ENCODE measurements around the gene HYDIN. TPM values are rescaled to one million over a fixed set of nuclear protein-coding genes. Genes with fewer than 3 reads are reported as not detected.
"Not testable (repeated sequence)": the region's sequence is repeated elsewhere in the genome, so short reads cannot be mapped to it uniquely, and the experiment has no call there.

HYDIN gene
- total and polyA plus RNA-seq, 9 of the 15 experiments (the other 6 are each of a cell fraction or from before 2014, with no cell fraction given), result 0.08 to 0.43 (median 0.14) TPM; not detected in 1

- H3K27me3 ChIP-seq (ENCODE audit: control insufficient read depth in 2 of 2, insufficient read depth in 2 of 2, low read length in 2 of 2); H3K36me3 ChIP-seq (ENCODE audit: control insufficient read depth, insufficient read depth, low read length); ATAC-seq; intact Hi-C loops (cut with micrococcal nuclease); H4K20me1 ChIP-seq (replicated peaks; ENCODE audit: control insufficient read depth, insufficient read depth, low read length); H3K4me3 ChIP-seq; BruUV-seq (replicated peaks); H3K79me2 ChIP-seq (ENCODE audit: control insufficient read depth, insufficient read depth, low read length); in situ Hi-C loops (cut with MboI); H3K9ac ChIP-seq (ENCODE audit: insufficient read depth in 1 of 2, low read depth in 2 of 2, low read length in 2 of 2); H3K4me2 ChIP-seq (ENCODE audit: insufficient read depth, low read length); H3K9me1 ChIP-seq (ENCODE audit: control insufficient read depth, insufficient read depth, low read length); H2AFZ ChIP-seq (ENCODE audit: low read depth, low read length); H3K4me1 ChIP-seq (replicated peaks in 1 of 2; ENCODE audit: control insufficient read depth in 2 of 2, insufficient read depth in 2 of 2, low read length in 2 of 2); H3K27ac ChIP-seq (ENCODE audit: extremely low read depth, low read depth, low read length); CTCF ChIA-PET (ENCODE audit: low intra/inter-chr PET ratio); H3K9me3 ChIP-seq (replicated peaks; ENCODE audit: control insufficient read depth, insufficient read depth, low read depth, low read length); FAIRE-seq; POLR2A ChIA-PET; DNase-seq (ENCODE audit: extremely low read depth in 1 of 4, low spot score in 3 of 4): not testable (repeated sequence)
- 0% methylated on average over 1 of the region's 1 CpG for WGBS (ENCODE audit: insufficient coverage, low coverage, missing lambda C conversion rate)
Observed at GRCh38 chr16:71080262-71080661, 150.3 kb downstream of the HYDIN start.

DNA sequence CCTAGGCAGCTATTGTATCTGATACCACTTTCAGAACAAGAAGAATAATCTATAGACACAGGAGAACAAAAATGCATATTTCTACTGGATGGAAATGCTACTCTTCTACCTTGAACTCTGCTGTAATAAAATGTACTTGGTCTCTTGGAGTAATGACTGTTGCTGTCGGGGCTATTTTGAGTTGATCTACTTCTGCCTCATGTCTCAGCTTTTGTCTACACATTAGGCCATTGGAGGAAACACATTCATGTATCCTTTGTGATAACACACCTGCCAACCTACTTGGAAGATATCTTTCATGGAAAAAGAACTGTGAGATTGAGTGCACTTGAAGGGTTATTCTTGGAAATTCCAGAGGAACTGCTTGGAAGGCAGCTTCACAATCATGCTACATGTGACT lies 159.9 kb downstream of the HYDIN start:
- CTCF ChIA-PET (ENCODE audit: low intra/inter-chr PET ratio); POLR2A ChIA-PET: not testable (repeated sequence)

GRCh38 chr16:71069842-71070241 lies 160.7 kb downstream of the HYDIN start:
- DNase-seq (ENCODE audit: extremely low read depth in 1 of 4, low spot score in 3 of 4); H3K4me2 ChIP-seq (ENCODE audit: insufficient read depth, low read length); intact Hi-C loops (cut with micrococcal nuclease); H4K20me1 ChIP-seq (replicated peaks; ENCODE audit: control insufficient read depth, insufficient read depth, low read length); H3K9ac ChIP-seq (ENCODE audit: insufficient read depth in 1 of 2, low read depth in 2 of 2, low read length in 2 of 2); H3K27ac ChIP-seq (ENCODE audit: extremely low read depth, low read depth, low read length); CTCF ChIA-PET (ENCODE audit: low intra/inter-chr PET ratio); H3K4me1 ChIP-seq (replicated peaks in 1 of 2; ENCODE audit: control insufficient read depth in 2 of 2, insufficient read depth in 2 of 2, low read length in 2 of 2); H3K4me3 ChIP-seq; H3K36me3 ChIP-seq (ENCODE audit: control insufficient read depth, insufficient read depth, low read length); in situ Hi-C loops (cut with MboI); POLR2A ChIA-PET; H3K27me3 ChIP-seq (ENCODE audit: control insufficient read depth in 2 of 2, insufficient read depth in 2 of 2, low read length in 2 of 2); H3K79me2 ChIP-seq (ENCODE audit: control insufficient read depth, insufficient read depth, low read length); FAIRE-seq; ATAC-seq; H3K9me1 ChIP-seq (ENCODE audit: control insufficient read depth, insufficient read depth, low read length); H3K9me3 ChIP-seq (replicated peaks; ENCODE audit: control insufficient read depth, insufficient read depth, low read depth, low read length); BruUV-seq (replicated peaks); H2AFZ ChIP-seq (ENCODE audit: low read depth, low read length): not testable (repeated sequence)
- WGBS (ENCODE audit: insufficient coverage, low coverage, missing lambda C conversion rate), result 10% methylated on average over 4 of the region's 4 CpGs

More for the DNA sequence above, 159.9 kb downstream of the HYDIN start:
- no CpG with 5 or more reads among the region's 1 CpG for WGBS (ENCODE audit: insufficient coverage, low coverage, missing lambda C conversion rate)
- BruUV-seq (replicated peaks); H3K27me3 ChIP-seq (ENCODE audit: control insufficient read depth in 2 of 2, insufficient read depth in 2 of 2, low read length in 2 of 2); H3K9me1 ChIP-seq (ENCODE audit: control insufficient read depth, insufficient read depth, low read length); H3K79me2 ChIP-seq (ENCODE audit: control insufficient read depth, insufficient read depth, low read length); ATAC-seq; H3K4me1 ChIP-seq (replicated peaks in 1 of 2; ENCODE audit: control insufficient read depth in 2 of 2, insufficient read depth in 2 of 2, low read length in 2 of 2); in situ Hi-C loops (cut with MboI); FAIRE-seq; H2AFZ ChIP-seq (ENCODE audit: low read depth, low read length); H3K4me3 ChIP-seq; H3K27ac ChIP-seq (ENCODE audit: extremely low read depth, low read depth, low read length); H3K4me2 ChIP-seq (ENCODE audit: insufficient read depth, low read length); H3K9ac ChIP-seq (ENCODE audit: insufficient read depth in 1 of 2, low read depth in 2 of 2, low read length in 2 of 2); H3K9me3 ChIP-seq (replicated peaks; ENCODE audit: control insufficient read depth, insufficient read depth, low read depth, low read length); intact Hi-C loops (cut with micrococcal nuclease); H4K20me1 ChIP-seq (replicated peaks; ENCODE audit: control insufficient read depth, insufficient read depth, low read length); DNase-seq (ENCODE audit: extremely low read depth in 1 of 4, low spot score in 3 of 4); H3K36me3 ChIP-seq (ENCODE audit: control insufficient read depth, insufficient read depth, low read length): not testable (repeated sequence)

DNA sequence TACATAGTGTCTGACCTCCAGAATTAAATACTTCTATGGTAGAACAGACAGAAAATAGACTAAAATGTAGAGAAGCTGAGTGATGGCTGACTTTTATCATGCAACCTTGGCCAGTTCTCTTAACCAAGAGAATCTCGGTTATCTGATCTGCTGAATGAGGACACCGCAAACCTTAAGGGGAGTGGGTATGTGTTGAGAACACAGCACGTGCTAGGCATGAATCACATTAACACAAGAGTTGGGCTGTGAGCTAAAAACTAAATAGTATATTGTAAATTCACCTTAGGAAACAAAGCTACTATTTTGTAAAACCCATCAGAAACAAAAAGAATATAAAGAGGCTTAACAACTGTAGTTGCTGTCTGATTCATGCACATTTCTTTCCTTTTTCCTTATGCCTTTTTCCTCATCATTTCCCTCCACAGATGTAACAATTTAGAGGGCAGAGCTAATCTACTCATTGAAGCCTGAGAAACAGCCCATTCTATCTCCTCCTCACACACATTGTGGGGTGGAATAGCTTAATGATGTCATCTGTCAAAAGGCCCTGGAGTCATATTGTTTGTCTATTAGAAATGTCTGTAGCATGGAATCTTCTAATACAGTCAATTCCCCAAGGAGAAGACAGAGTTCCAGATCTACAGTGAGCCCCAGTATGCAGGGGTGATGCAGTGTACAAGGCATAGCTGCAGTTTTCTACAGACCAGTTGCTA lies 176.5 kb downstream of the HYDIN start:
- H3K79me2 ChIP-seq (ENCODE audit: control insufficient read depth, insufficient read depth, low read length); H2AFZ ChIP-seq (ENCODE audit: low read depth, low read length); H3K27ac ChIP-seq (ENCODE audit: extremely low read depth, low read depth, low read length); H3K9me3 ChIP-seq (replicated peaks; ENCODE audit: control insufficient read depth, insufficient read depth, low read depth, low read length); H3K27me3 ChIP-seq (ENCODE audit: control insufficient read depth in 2 of 2, insufficient read depth in 2 of 2, low read length in 2 of 2); FAIRE-seq; H3K9me1 ChIP-seq (ENCODE audit: control insufficient read depth, insufficient read depth, low read length); H3K4me1 ChIP-seq (replicated peaks in 1 of 2; ENCODE audit: control insufficient read depth in 2 of 2, insufficient read depth in 2 of 2, low read length in 2 of 2); POLR2A ChIA-PET; H3K4me3 ChIP-seq; ATAC-seq; H3K9ac ChIP-seq (ENCODE audit: insufficient read depth in 1 of 2, low read depth in 2 of 2, low read length in 2 of 2); DNase-seq (ENCODE audit: extremely low read depth in 1 of 4, low spot score in 3 of 4); H4K20me1 ChIP-seq (replicated peaks; ENCODE audit: control insufficient read depth, insufficient read depth, low read length); in situ Hi-C loops (cut with MboI); H3K36me3 ChIP-seq (ENCODE audit: control insufficient read depth, insufficient read depth, low read length); intact Hi-C loops (cut with micrococcal nuclease); CTCF ChIA-PET (ENCODE audit: low intra/inter-chr PET ratio); BruUV-seq (replicated peaks); H3K4me2 ChIP-seq (ENCODE audit: insufficient read depth, low read length): not testable (repeated sequence)
- WGBS (ENCODE audit: insufficient coverage, low coverage, missing lambda C conversion rate), result 0% methylated on average over 3 of the region's 3 CpGs
